NCI-H82 treated with DMSO at 0.1 percent for 48 hours (cell line): ENCODE results near the gene IGDCC3.

Experiments
- DNase-seq: peaks from one replicate; lab custom pipeline; 2025; ENCODE audit not compliant: unreplicated experiment; lab: John Stamatoyannopoulos, UW

The IGDCC3 gene

GRCh38 chr15:65389226-65389625 lies 11.4 kb upstream of the IGDCC3 start:
- no peak for DNase-seq

GRCh38 chr15:65388306-65389080 lies 10.7 kb upstream of the IGDCC3 start:
- no peak for DNase-seq

- DNase-seq = no peak
Observed at GRCh38 chr15:65386886-65387285, 9.1 kb upstream of the IGDCC3 start.

- no peak for DNase-seq
Observed at GRCh38 chr15:65386376-65386775, 8.6 kb upstream of the IGDCC3 start.

- DNase-seq = no peak
Observed at GRCh38 chr15:65385870-65386258, 8.1 kb upstream of the IGDCC3 start.

GRCh38 chr15:65384895-65385869 lies 7.4 kb upstream of the IGDCC3 start:
- DNase-seq = peak; percentile 64

- DNase-seq = no peak
Observed at GRCh38 chr15:65384505-65384894, 6.7 kb upstream of the IGDCC3 start.

GRCh38 chr15:65383991-65384390 lies 6.2 kb upstream of the IGDCC3 start:
- no peak for DNase-seq

GRCh38 chr15:65383456-65383855 lies 5.7 kb upstream of the IGDCC3 start:
- DNase-seq = no peak

GRCh38 chr15:65382921-65383320 lies 5.1 kb upstream of the IGDCC3 start:
- DNase-seq = no peak

- no peak for DNase-seq
Observed at GRCh38 chr15:65382146-65382491, 4.3 kb upstream of the IGDCC3 start.

- no peak for DNase-seq
Observed at GRCh38 chr15:65381445-65382145, 3.8 kb upstream of the IGDCC3 start.

GRCh38 chr15:65379986-65380385 lies 2.2 kb upstream of the IGDCC3 start:
- no peak for DNase-seq

GRCh38 chr15:65377105-65377975 lies 462 bp downstream of the IGDCC3 start:
- no peak for DNase-seq

GRCh38 chr15:65376767-65377104 lies 1.1 kb downstream of the IGDCC3 start:
- no peak for DNase-seq

GRCh38 chr15:65375871-65376607 lies 1.8 kb downstream of the IGDCC3 start:
- no peak for DNase-seq

- no peak for DNase-seq
Observed at GRCh38 chr15:65374821-65375401, 2.9 kb downstream of the IGDCC3 start.

- no peak for DNase-seq
Observed at GRCh38 chr15:65374334-65374733, 3.5 kb downstream of the IGDCC3 start.

GRCh38 chr15:65373163-65373651 lies 4.6 kb downstream of the IGDCC3 start:
- DNase-seq = peak; percentile 89

GRCh38 chr15:65372787-65373067 lies 5.1 kb downstream of the IGDCC3 start:
- DNase-seq = peak; percentile 96
